MCF 10A (cell line): Measurements from ENCODE around the gene RPTOR. TPM values are rescaled to one million over a fixed set of nuclear protein-coding genes. Genes with fewer than 3 reads are reported as not detected.

Source experiments
- BruUV-seq: library from RNA; stranded (reverse); fragments of 400-500 nt; replicated peaks from 2 replicates; lab custom pipeline; 2021; lab: Mats Ljungman, UMichigan
- CTCF ChIA-PET: fragments of 300-600 bp; sonication (Branson Sonifier 250); formaldehyde crosslinking; extraction: SDS; loops from one replicate; lab custom pipeline; 2021; ENCODE audit warnings: antibody characterized with exemption, inconsistent platforms; lab: Yijun Ruan, JAX
- POLR2A ChIA-PET: fragments of 300-600, 350-650 bp; sonication (Branson Sonifier 250); formaldehyde crosslinking; extraction: SDS; loops from one replicate; lab custom pipeline; 2020; ENCODE audit warnings: antibody characterized with exemption, inconsistent platforms; lab: Yijun Ruan, JAX
- DNase-seq: peaks from one replicate; pipeline ENCODE4 v3.0.0-alpha.2; 2018; ENCODE audit not compliant: unreplicated experiment
- H3K27ac Mint-ChIP-seq: one replicate; pipeline ENCODE4 v1.8.0; 2022; ENCODE audit warnings: mild to moderate bottlenecking, low read depth, mixed read lengths; ENCODE audit not compliant: unreplicated experiment
- H3K27me3 Mint-ChIP-seq: one replicate; pipeline ENCODE4 v1.8.0; 2022; ENCODE audit warnings: mixed read lengths; ENCODE audit not compliant: insufficient read depth, unreplicated experiment
- H3K36me3 Mint-ChIP-seq: one replicate; pipeline ENCODE4 v1.8.0; 2022; ENCODE audit warnings: mild to moderate bottlenecking, moderate library complexity, mixed read lengths; ENCODE audit not compliant: insufficient read depth, unreplicated experiment
- H3K4me1 Mint-ChIP-seq: one replicate; pipeline ENCODE4 v1.8.0; 2022; ENCODE audit warnings: mixed read lengths; ENCODE audit not compliant: insufficient read depth, unreplicated experiment
- H3K4me3 Mint-ChIP-seq: one replicate; pipeline ENCODE4 v1.8.0; 2022; ENCODE audit warnings: mild to moderate bottlenecking, moderate library complexity, mixed read lengths; ENCODE audit not compliant: unreplicated experiment
- H3K9me3 Mint-ChIP-seq: one replicate; pipeline ENCODE4 v1.8.0; 2022; ENCODE audit warnings: mixed read lengths; ENCODE audit not compliant: unreplicated experiment
- CTCF ChIP-seq: fragments of 200-600 bp; IDR thresholded peaks from one replicate; pipeline ENCODE4 v1.8.0; 2022; ENCODE audit warnings: antibody characterized with exemption, mild to moderate bottlenecking; ENCODE audit not compliant: unreplicated experiment
- intact Hi-C: fragments of 100-400 bp; cut with micrococcal nuclease; formaldehyde crosslinking; loops from 2 replicates; pipeline ENCODE4 v1.14.1; 2022
- total RNA-seq: library from RNA; stranded (reverse); gene quantifications from 2 replicates; pipeline ENCODE4 v1.2.3, GENCODE V29; 2022

RPTOR gene
- total RNA-seq, 1 experiment from 2014 or later, result 41.3 TPM

GRCh38 chr17:80842456-80843013, 297.9 kb downstream of the RPTOR start:
- BruUV-seq, result no TSS peak
- Mint-ChIP-seq H3K4me3 (no peak overlapping the region), H3K36me3 (peaks cover 16% of the 10 kb centered on the region), H3K9me3 (no peaks in the 10 kb centered on the region), H3K27ac (no peak overlapping the region), H3K27me3 (no peaks in the 10 kb centered on the region), H3K4me1 (peaks cover 6% of the 10 kb centered on the region)
- CTCF ChIA-PET, result interaction anchor here (0.7 kb wide), 1 partner anchor 23 kb away, joined by 4 read pairs; no protein-coding TSS in a partner anchor
- intact Hi-C loops, result no loop called here
- TF ChIP-seq CTCF, result no peak
- POLR2A ChIA-PET, result interaction anchor here (2.4 kb wide), 1 partner anchor 9 kb away, joined by 6 read pairs; no protein-coding TSS in a partner anchor
- no peak for DNase-seq

DNA sequence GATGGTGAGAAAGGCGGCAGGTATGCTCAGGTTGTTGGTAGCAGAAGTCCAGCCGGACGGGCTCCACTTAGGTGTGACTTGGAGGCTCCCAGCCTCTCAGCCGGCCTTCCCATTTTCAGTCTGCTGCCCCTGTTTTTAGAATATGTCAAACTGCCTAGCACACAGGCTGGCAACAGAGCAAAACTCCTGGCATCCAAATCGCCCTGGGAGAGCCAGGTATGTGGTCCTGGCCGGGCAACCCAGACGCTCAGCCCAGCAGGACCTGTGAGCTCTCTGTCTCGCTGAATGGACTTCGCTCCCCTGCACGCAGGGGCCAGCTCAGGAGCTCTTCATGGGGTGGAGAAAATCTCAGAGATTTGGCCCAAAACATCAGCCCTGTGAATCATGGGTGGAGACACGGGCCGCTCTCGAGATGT, 299.1 kb downstream of the RPTOR start:
- Mint-ChIP-seq H3K36me3 (peaks cover 14% of the 10 kb centered on the region), H3K4me3 (no peak overlapping the region), H3K9me3 (no peaks in the 10 kb centered on the region), H3K4me1 (peaks cover 6% of the 10 kb centered on the region), H3K27me3 (no peaks in the 10 kb centered on the region), H3K27ac (no peak overlapping the region)
- POLR2A ChIA-PET, result interaction anchor here (2.4 kb wide), 1 partner anchor 10 kb away, joined by 6 read pairs; no protein-coding TSS in a partner anchor
- TF ChIP-seq CTCF, result no peak
- no TSS peak for BruUV-seq
- no peak for DNase-seq
- CTCF ChIA-PET, result interaction anchor here (1.1 kb wide), 1 partner anchor 11 kb away, joined by 3 read pairs; no protein-coding TSS in a partner anchor
- intact Hi-C loops, result no loop called here

DNA sequence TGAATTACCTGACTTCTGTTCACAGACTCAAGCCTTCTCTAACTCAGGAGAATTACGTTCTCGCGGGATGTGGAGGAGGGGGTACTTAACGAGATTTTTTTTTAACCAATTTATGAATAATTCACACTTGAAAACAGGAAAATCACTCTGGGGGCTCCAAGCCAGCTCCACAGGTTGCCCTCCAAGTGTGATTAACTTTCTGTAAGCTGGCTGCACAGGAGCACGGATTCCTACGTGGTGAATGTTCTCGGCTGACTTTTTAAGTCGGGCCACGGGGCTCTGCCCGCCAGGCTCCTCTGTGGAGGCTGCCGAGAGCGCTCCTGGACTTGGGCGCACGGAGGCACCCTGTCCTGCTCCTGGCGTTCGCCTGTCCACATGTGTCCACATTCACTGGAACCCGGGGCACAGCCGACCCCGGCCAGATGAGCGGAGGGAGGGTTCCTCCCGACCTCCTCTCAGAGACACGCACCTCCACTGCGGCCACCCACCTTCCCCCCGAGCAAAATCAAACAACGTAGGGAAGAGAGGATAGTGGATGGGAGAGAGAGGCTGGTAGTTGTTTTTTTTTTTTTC, 299.9 kb downstream of the RPTOR start:
- H3K27me3 Mint-ChIP-seq, result no peaks in the 10 kb centered on the region
- peaks cover 6% of the 10 kb centered on the region for H3K4me1 Mint-ChIP-seq
- intact Hi-C loops, result no loop called here
- ChIA-PET CTCF (interaction anchor here (0.6 kb wide), 1 partner anchor 61 kb away, joined by 3 read pairs; no protein-coding TSS in a partner anchor), POLR2A (interaction anchor here (2.4 kb wide), 1 partner anchor 11 kb away, joined by 6 read pairs; no protein-coding TSS in a partner anchor)
- BruUV-seq, result no TSS peak
- H3K9me3 Mint-ChIP-seq, result no peaks in the 10 kb centered on the region
- TF ChIP-seq CTCF, result no peak
- no peak overlapping the region for H3K27ac Mint-ChIP-seq
- H3K36me3 Mint-ChIP-seq, result peaks cover 6% of the 10 kb centered on the region
- H3K4me3 Mint-ChIP-seq, result no peak overlapping the region
- DNase-seq, result no peak

GRCh38 chr17:80845069-80845862, 300.6 kb downstream of the RPTOR start:
- BruUV-seq, result no TSS peak
- DNase-seq, result no peak
- peak overlapping the region; percentile 29 for H3K27ac Mint-ChIP-seq
- H3K4me3 Mint-ChIP-seq, result no peak overlapping the region
- H3K27me3 Mint-ChIP-seq, result no peaks in the 10 kb centered on the region
- ChIA-PET POLR2A (interaction anchor here (2.4 kb wide), 1 partner anchor 12 kb away, joined by 6 read pairs; no protein-coding TSS in a partner anchor), CTCF (interaction anchor here (0.6 kb wide), 1 partner anchor 62 kb away, joined by 3 read pairs; no protein-coding TSS in a partner anchor)
- TF ChIP-seq CTCF, result no peak
- peaks cover 6% of the 10 kb centered on the region for H3K36me3 Mint-ChIP-seq
- H3K9me3 Mint-ChIP-seq, result no peaks in the 10 kb centered on the region
- intact Hi-C loops, result no loop called here
- peaks cover 6% of the 10 kb centered on the region for H3K4me1 Mint-ChIP-seq
